HepG2 (cell line): Measurements from ENCODE around the gene NR2F6. TPM values are rescaled to one million over a fixed set of nuclear protein-coding genes. Genes with fewer than 3 reads are reported as not detected.

Source experiments
- CREM ChIP-seq, 2 experiments: sonication (generic) in 1 of 2; formaldehyde crosslinking in 1 of 2; IDR thresholded peaks; 2 replicates each; pipeline versions ENCODE4 v1.4.0 to v1.6.1; 2016 to 2020; ENCODE audit warnings: antibody characterized with exemption in 1 of 2, mild to moderate bottlenecking in 1 of 2, missing genetic modification reagents in 1 of 2
- ESRRA ChIP-seq: sonication (generic); formaldehyde crosslinking; IDR thresholded peaks from 2 replicates; pipeline ENCODE4 v1.5.1; 2020; ENCODE audit warnings: mild to moderate bottlenecking, low read depth, missing genetic modification reagents
- HNRNPLL ChIP-seq: fragments of 200-400 bp; formaldehyde crosslinking; IDR thresholded peaks from 2 replicates; pipeline ENCODE4 v1.6.1; 2017; ENCODE audit warnings: mild to moderate bottlenecking, low read depth, low read length; ENCODE audit not compliant: poor library complexity, severe bottlenecking
- IKZF1 ChIP-seq: fragments of 450-650 bp; IDR thresholded peaks from 2 replicates; pipeline ENCODE4 v1.7.1; 2016
- KLF6 ChIP-seq: IDR thresholded peaks from 2 replicates; pipeline ENCODE4 v1.8.0; 2016; ENCODE audit warnings: missing biosample characterization, missing genetic modification reagents
- NCOR1 ChIP-seq: fragments of 200-600 bp; sonication (generic); IDR thresholded peaks from 2 replicates; pipeline ENCODE4 v1.7.0; 2017; ENCODE audit warnings: antibody characterized with exemption, low read length, borderline replicate concordance
- NFE2 ChIP-seq: sonication (generic); formaldehyde crosslinking; IDR thresholded peaks from 2 replicates; pipeline ENCODE4 v1.4.0; 2020; ENCODE audit warnings: missing genetic modification reagents
- NFKB2 ChIP-seq: sonication (generic); formaldehyde crosslinking; IDR thresholded peaks from 2 replicates; pipeline ENCODE4 v1.4.0; 2020; ENCODE audit warnings: missing genetic modification reagents, borderline replicate concordance
- NFRKB ChIP-seq: fragments of 450-650 bp; IDR thresholded peaks from 2 replicates; pipeline ENCODE4 v1.6.1; 2017
- RFX5 ChIP-seq: IDR thresholded peaks from 2 replicates; pipeline ENCODE4 v1.6.1; 2011; ENCODE audit warnings: low read depth, low read length, improper control_type of control experiment
- SP2 ChIP-seq: sonication (generic); formaldehyde crosslinking; IDR thresholded peaks from 2 replicates; pipeline ENCODE4 v1.5.1; 2020; ENCODE audit warnings: mild to moderate bottlenecking, missing genetic modification reagents
- ZBTB33 ChIP-seq: sonication (generic); formaldehyde crosslinking; IDR thresholded peaks from 2 replicates; pipeline ENCODE4 v1.4.0; 2020; ENCODE audit warnings: missing genetic modification reagents
- ZBTB42 ChIP-seq: sonication (generic); formaldehyde crosslinking; IDR thresholded peaks from 2 replicates; pipeline ENCODE4 v1.5.0; 2020; ENCODE audit warnings: mild to moderate bottlenecking, missing genetic modification reagents
- ZC3H13 ChIP-seq: sonication (generic); formaldehyde crosslinking; IDR thresholded peaks from 2 replicates; pipeline ENCODE4 v1.8.1; 2023; ENCODE audit warnings: mild to moderate bottlenecking, missing genetic modification reagents, moderate library complexity
- ZFX ChIP-seq: sonication (generic); formaldehyde crosslinking; IDR thresholded peaks from 2 replicates; pipeline ENCODE4 v1.4.0; 2020; ENCODE audit warnings: mild to moderate bottlenecking, low read depth, missing genetic modification reagents, moderate library complexity
- ZKSCAN1 ChIP-seq: fragments of 150-350 bp; IDR thresholded peaks from 2 replicates; pipeline ENCODE4 v1.6.1; 2014; ENCODE audit warnings: low read length
- ZNF138 ChIP-seq: sonication (generic); formaldehyde crosslinking; IDR thresholded peaks from 2 replicates; pipeline ENCODE4 v1.5.0; 2020; ENCODE audit warnings: mild to moderate bottlenecking, low read depth, missing genetic modification reagents
- ZNF329 ChIP-seq: sonication (generic); formaldehyde crosslinking; IDR thresholded peaks from 2 replicates; pipeline ENCODE4 v1.9.0; 2021; ENCODE audit warnings: low read depth, mild to moderate bottlenecking, missing genetic modification reagents
- ZNF468 ChIP-seq: sonication (generic); formaldehyde crosslinking; IDR thresholded peaks from 2 replicates; pipeline ENCODE4 v1.8.0; 2022; ENCODE audit warnings: mild to moderate bottlenecking, moderate library complexity, missing genetic modification reagents
- ZNF574 ChIP-seq: sonication (generic); formaldehyde crosslinking; IDR thresholded peaks from 2 replicates; pipeline ENCODE4 v1.4.0; 2020; ENCODE audit warnings: missing genetic modification reagents
- ZNF605 ChIP-seq: sonication (generic); formaldehyde crosslinking; IDR thresholded peaks from 2 replicates; pipeline ENCODE4 v1.8.0; 2022; ENCODE audit warnings: mild to moderate bottlenecking, missing genetic modification reagents
- ZNF674 ChIP-seq: sonication (generic); formaldehyde crosslinking; IDR thresholded peaks from 2 replicates; pipeline ENCODE4 v1.5.0; 2020; ENCODE audit warnings: low read depth, mild to moderate bottlenecking, missing genetic modification reagents
- ZNF720 ChIP-seq: sonication (generic); formaldehyde crosslinking; IDR thresholded peaks from 2 replicates; pipeline ENCODE4 v1.4.0; 2020; ENCODE audit warnings: missing genetic modification reagents
- ZNF747 ChIP-seq: sonication (generic); formaldehyde crosslinking; IDR thresholded peaks from 2 replicates; pipeline ENCODE4 v1.8.1; 2023; ENCODE audit warnings: missing genetic modification reagents, mild to moderate bottlenecking, borderline replicate concordance
- ZNF777 ChIP-seq: sonication (generic); formaldehyde crosslinking; IDR thresholded peaks from 2 replicates; pipeline ENCODE4 v1.4.0; 2020; ENCODE audit warnings: missing genetic modification reagents
- polyA plus RNA-seq, 8 experiments: library from polyadenylated mRNA; depleted of rRNA in 3 of 8; stranded (reverse) in 7 of 8; unstranded in 1 of 8; fragments of >200 nt; fragmentation: Illumina TruSeq in 4 of 8; extraction: Trizol in 4 of 8; gene quantifications; 2 replicates each; pipeline versions ENCODE4 v1.2.1 to v1.2.3, GENCODE V29; 2011 to 2016; ENCODE audit warnings: low read depth in 4 of 8, missing spikeins in 1 of 8, mixed read lengths in 1 of 8; ENCODE audit not compliant: insufficient read depth in 1 of 8
- total RNA-seq, 5 experiments: library from RNA; depleted of rRNA; stranded (reverse); fragments of >200 nt; fragmentation: Illumina TruSeq; extraction: Trizol; gene quantifications; 2 replicates each; pipeline ENCODE4 v1.2.3, GENCODE V29; 2016; ENCODE audit warnings: low read depth in 1 of 5

NR2F6 gene
- total and polyA plus RNA-seq, 2 of the 13 experiments (the other 11 are each of a cell fraction or from before 2014, with no cell fraction given), result 30.9 to 72.4 TPM

- TF ChIP-seq NFKB2 (CRISPR knock-in tag) (no peak; the same call in 1 of the 2 replicates), NCOR1 (peak; percentile 99), IKZF1 (no peak), ZBTB33 (CRISPR knock-in tag) (peak; percentile 31), CREM (IDR thresholded peaks at IDR 0.05) (peak; percentile 84), CREM (CRISPR knock-in tag; IDR thresholded peaks at IDR 0.05) (no peak), NFRKB (no peak), ZNF329 (CRISPR knock-in tag) (0 out of 2 replicates have a peak, but pooled peaks have one; percentile 47), RFX5 (no peak), ZNF720 (CRISPR knock-in tag) (no peak), ZKSCAN1 (no peak), HNRNPLL (peak; percentile 51), ZNF468 (CRISPR knock-in tag) (no peak), ZNF574 (CRISPR knock-in tag) (peak; percentile 83), ZNF747 (CRISPR knock-in tag) (no peak; the same call in 1 of the 2 replicates), ZNF674 (CRISPR knock-in tag) (no peak), ZNF605 (CRISPR knock-in tag) (peak; percentile 82), ZBTB42 (no peak), ZNF777 (no peak), KLF6 (CRISPR knock-in tag) (peak; percentile 50; the same call in 1 of the 2 replicates), ESRRA (CRISPR knock-in tag) (peak; percentile 97), ZNF138 (no peak), ZC3H13 (CRISPR knock-in tag) (no peak), NFE2 (CRISPR knock-in tag) (no peak), ZFX (peak; percentile 88), SP2 (CRISPR knock-in tag) (no peak; the same call in 1 of the 2 replicates)
These were observed 2.5 kb upstream of the NR2F6 start (continued) for GRCh38 chr19:17248011-17248776.
